HCT116 (cell line): ENCODE data around the gene HES2. TPM values are rescaled to one million over a fixed set of nuclear protein-coding genes. Genes with fewer than 3 reads are reported as not detected.
A peak's percentile ranks its signal among the peaks of the same experiment; 100 is the strongest.

Source experiments
- ATAC-seq: fragments of 200-7000 bp; cut with Tn5 transposase; 2 replicates; pipeline ENCODE4 v1.9.1; 2020; ENCODE audit warnings: mild to moderate bottlenecking, moderate library complexity
- BruUV-seq: library from RNA; stranded (reverse); fragments of 400-500 nt; replicated peaks from 2 replicates; lab custom pipeline; 2021; lab: Mats Ljungman, UMichigan
- CTCF ChIA-PET: fragments of 300-600 bp; sonication (Branson Sonifier 250); formaldehyde crosslinking; loops from one replicate; lab custom pipeline; 2021; ENCODE audit warnings: antibody characterized with exemption; lab: Charles Lee
- POLR2A ChIA-PET: fragments of 300-600, 350-600 bp; sonication (Branson Sonifier 250); formaldehyde crosslinking; loops from one replicate; lab custom pipeline; 2021; ENCODE audit warnings: antibody characterized with exemption; lab: Charles Lee
- RAD21 ChIA-PET, 2 experiments: fragments of 300-600 bp; sonication (Branson Sonifier 250); formaldehyde crosslinking; loops; one replicate each; lab custom pipeline; 2023; ENCODE audit warnings: low total read pairs in 2 of 2; ENCODE audit not compliant: uncharacterized antibody in 2 of 2, unreplicated experiment in 2 of 2, low non-redundant PET in 1 of 2; lab: Charles Lee
- DNase-seq: peaks from one replicate; pipeline ENCODE4 v3.0.0-alpha.2; 2010; ENCODE audit warnings: low read depth, low spot score
- H2AFZ ChIP-seq: fragments of 200-600 bp; shearing (Covaris generic), sonication (generic); 2 replicates; pipeline ENCODE4 v1.6.1; 2017; ENCODE audit warnings: low read depth, mixed run types, mixed read lengths, antibody characterized with exemption, low read length; ENCODE audit not compliant: poor library complexity, severe bottlenecking
- H3K27ac ChIP-seq: 2 replicates; pipeline ENCODE4 v1.5.1; 2012; ENCODE audit warnings: low read depth, low read length
- H3K27me3 ChIP-seq: fragments of 200-600 bp; sonication (generic); 2 replicates; pipeline ENCODE4 v1.6.1; 2016; ENCODE audit warnings: mixed run types, low read length, mixed read lengths; ENCODE audit not compliant: insufficient read depth
- H3K36me3 ChIP-seq, 2 experiments: fragments of 200-500 bp in 1 of 2; fragments of 200-600 bp in 1 of 2; sonication (Bioruptor generic) in 1 of 2; sonication (generic) in 1 of 2; 2 replicates each; pipeline versions ENCODE4 v1.5.1 to v1.6.1; 2014 to 2016; ENCODE audit warnings: low read length in 2 of 2, inconsistent platforms in 1 of 2, mixed read lengths in 1 of 2, mixed run types in 1 of 2; ENCODE audit not compliant: insufficient read depth in 2 of 2, control insufficient read depth in 1 of 2
- H3K4me1 ChIP-seq, 2 experiments: fragments of 200-600 bp in 1 of 2; sonication (generic) in 1 of 2; 2 replicates each; pipeline versions ENCODE4 v1.5.1 to v1.6.1; 2012 to 2017; ENCODE audit warnings: low read length in 2 of 2, inconsistent platforms in 1 of 2, mild to moderate bottlenecking in 1 of 2, mixed read lengths in 1 of 2, mixed run types in 1 of 2, moderate library complexity in 1 of 2; ENCODE audit not compliant: insufficient read depth in 2 of 2, control insufficient read depth in 1 of 2
- H3K4me2 ChIP-seq: fragments of 200-600 bp; sonication (generic); 2 replicates; pipeline ENCODE4 v1.6.1; 2017; ENCODE audit warnings: mixed run types, low read length, mixed read lengths
- H3K4me3 ChIP-seq, 2 experiments: fragments of 200-600 bp in 1 of 2; sonication (generic) in 1 of 2; replicated peaks in 1 of 2; 2 replicates each; pipeline ENCODE4 v1.5.1; 2011 to 2016; ENCODE audit warnings: low read length in 2 of 2, control low read depth in 1 of 2, low read depth in 1 of 2, mild to moderate bottlenecking in 1 of 2, mixed read lengths in 1 of 2, mixed run types in 1 of 2
- H3K79me2 ChIP-seq: fragments of 200-600 bp; sonication (generic); 2 replicates; pipeline ENCODE4 v1.6.1; 2017; ENCODE audit warnings: mild to moderate bottlenecking, mixed run types, low read length, moderate library complexity, mixed read lengths; ENCODE audit not compliant: insufficient read depth
- H3K9ac ChIP-seq: fragments of 200-600 bp; sonication (generic); 2 replicates; pipeline ENCODE4 v1.6.1; 2016; ENCODE audit warnings: low read length, mixed read lengths
- H3K9me2 ChIP-seq: fragments of 200-600 bp; sonication (generic), shearing (Covaris generic); 2 replicates; pipeline ENCODE4 v1.6.1; 2017; ENCODE audit warnings: mixed run types, mild to moderate bottlenecking, moderate library complexity; ENCODE audit not compliant: insufficient read depth
- H3K9me3 ChIP-seq, 2 experiments: fragments of 200-500 bp in 1 of 2; fragments of 200-600 bp in 1 of 2; sonication (Bioruptor generic) in 1 of 2; sonication (generic) in 1 of 2; 2 replicates each; pipeline ENCODE4 v1.6.1; 2014 to 2017; ENCODE audit warnings: low read length in 2 of 2, mixed read lengths in 2 of 2, inconsistent platforms in 1 of 2, low read depth in 1 of 2, mild to moderate bottlenecking in 1 of 2, mixed run types in 1 of 2, moderate library complexity in 1 of 2; ENCODE audit not compliant: control insufficient read depth in 1 of 2, insufficient read depth in 1 of 2
- H4K20me1 ChIP-seq: fragments of 200-600 bp; sonication (generic), shearing (Covaris generic); 2 replicates; pipeline ENCODE4 v1.6.1; 2017; ENCODE audit warnings: mixed run types, mild to moderate bottlenecking, moderate library complexity; ENCODE audit not compliant: insufficient read depth
- ATF3 ChIP-seq: IDR thresholded peaks from 2 replicates; pipeline ENCODE4 v1.6.1; 2012
- CBX3 ChIP-seq: IDR thresholded peaks from 2 replicates; pipeline ENCODE4 v1.6.1; 2012; ENCODE audit warnings: low read depth
- EGR1 ChIP-seq: IDR thresholded peaks from 2 replicates; pipeline ENCODE4 v1.6.1; 2012; ENCODE audit warnings: low read depth
- MAX ChIP-seq: IDR thresholded peaks from 2 replicates; pipeline ENCODE4 v1.6.1; 2012
- POLR2A ChIP-seq: IDR thresholded peaks from 2 replicates; pipeline ENCODE4 v1.7.0; 2011; ENCODE audit warnings: borderline replicate concordance; ENCODE audit not compliant: insufficient read depth, insufficient read length; ENCODE audit errors: extremely low read depth
- POLR2AphosphoS5 ChIP-seq: IDR thresholded peaks from 2 replicates; pipeline ENCODE4 v1.6.1; 2011; ENCODE audit warnings: mild to moderate bottlenecking, low read depth, low read length, moderate library complexity
- TCF7L2 ChIP-seq: IDR thresholded peaks from 2 replicates; pipeline ENCODE4 v1.7.0; 2011; ENCODE audit warnings: borderline replicate concordance, inconsistent platforms; ENCODE audit not compliant: insufficient read depth, insufficient read length; ENCODE audit errors: extremely low read depth
- ZBTB33 ChIP-seq: IDR thresholded peaks from 2 replicates; pipeline ENCODE4 v1.6.1; 2011; ENCODE audit warnings: mild to moderate bottlenecking, low read length, moderate library complexity; ENCODE audit not compliant: insufficient replicate concordance; ENCODE audit errors: extremely low read depth
- intact Hi-C: fragments of 100-400 bp; cut with micrococcal nuclease; formaldehyde crosslinking; loops from 2 replicates; pipeline ENCODE4 v1.10.0; 2022
- total RNA-seq: library from RNA; stranded (reverse); gene quantifications from one replicate; pipeline ENCODE4 v1.2.1, GENCODE V29; 2021; ENCODE audit not compliant: unreplicated experiment

Gene HES2
- total RNA-seq, 1 experiment from 2014 or later, result 8.4 TPM

- no peaks in the 10 kb centered on the region for H4K20me1 ChIP-seq
- H3K9me2 ChIP-seq, result no peaks in the 10 kb centered on the region
- no peak overlapping the region for H3K4me2 ChIP-seq
- ChIA-PET RAD21 (no interaction called here), POLR2A (no interaction called here), CTCF (no interaction called here)
- no peak for ATAC-seq
- no peak overlapping the region for H2AFZ ChIP-seq
- H3K4me1 ChIP-seq, result peaks cover 3 to 10% of the 10 kb centered on the region in 2 experiments; a peak in 3 of 4 replicates
- DNase-seq, result no peak
- peaks cover 13 to 17% of the 10 kb centered on the region in 2 experiments; a peak in 2 of 4 replicates for H3K36me3 ChIP-seq
- H3K27ac ChIP-seq, result no peak overlapping the region; the same call in 1 of the 2 replicates
- no peak overlapping the region for H3K4me3 ChIP-seq
- no TSS peak for BruUV-seq
- no peaks in the 10 kb centered on the region for H3K27me3 ChIP-seq
- TF ChIP-seq MAX, result no peak
- intact Hi-C loops, result no loop called here
- H3K79me2 ChIP-seq, result no peaks in the 10 kb centered on the region
- H3K9me3 ChIP-seq, result no peaks in the 10 kb centered on the region
- H3K9ac ChIP-seq, result no peak overlapping the region
Measured at GRCh38 chr1:6465461-6466005, 45.8 kb upstream of the HES2 start.

- DNase-seq (no peak), ATAC-seq (no peak)
- H3K9me2 ChIP-seq, result no peaks in the 10 kb centered on the region
- peaks cover 3 to 10% of the 10 kb centered on the region in 2 experiments; a peak in 3 of 4 replicates for H3K4me1 ChIP-seq
- no peak overlapping the region for H2AFZ ChIP-seq
- H3K27ac ChIP-seq, result peak overlapping the region; percentile 2; the same call in 1 of the 2 replicates
- TF ChIP-seq ZBTB33 (no peak), POLR2A (no peak), ATF3 (no peak), EGR1 (no peak), MAX (no peak), POLR2AphosphoS5 (0 out of 2 replicates have a peak, but pooled peaks have one; percentile 40), TCF7L2 (no peak), CBX3 (no peak)
- intact Hi-C loops, result no loop called here
- H4K20me1 ChIP-seq, result no peaks in the 10 kb centered on the region
- CTCF ChIA-PET, result interaction anchor here (1.0 kb wide), 1 partner anchor 25 kb away, joined by 3 read pairs; no protein-coding TSS in a partner anchor
- no peak overlapping the region for H3K4me2 ChIP-seq
- no peaks in the 10 kb centered on the region for H3K79me2 ChIP-seq
- H3K9ac ChIP-seq, result no peak overlapping the region
- no peak overlapping the region for H3K4me3 ChIP-seq
- BruUV-seq, result no TSS peak
- H3K36me3 ChIP-seq, result peaks cover 8 to 17% of the 10 kb centered on the region in 2 experiments; a peak in 2 of 4 replicates
- RAD21 ChIA-PET, result no interaction called here
- no peaks in the 10 kb centered on the region for H3K27me3 ChIP-seq
- H3K9me3 ChIP-seq, result no peaks in the 10 kb centered on the region
- POLR2A ChIA-PET, result no interaction called here
Measured at GRCh38 chr1:6464915-6465314, 45.2 kb upstream of the HES2 start.
